Measurements from ENCODE around the gene TRAPPC14. TPM values are rescaled to one million over a fixed set of nuclear protein-coding genes. Genes with fewer than 3 reads are reported as not detected.
"Not testable (repeated sequence)": the region's sequence is repeated elsewhere in the genome, so short reads cannot be mapped to it uniquely, and the experiment has no call there.

Gene TRAPPC14
- total RNA-seq, 4 donors from 2014 or later, result 9.3 to 20.2 (median 13.1) TPM

GRCh38 chr7:100189061-100189460, 30.5 kb upstream of the TRAPPC14 start:
- Histone ChIP-seq H3K27ac (no peak overlapping the region), H3K4me1 (peaks cover 0 to 13% (median 0%) of the 10 kb centered on the region in 3 donors), H3K36me3 (no peaks in the 10 kb centered on the region), H3K27me3 (no peaks in the 10 kb centered on the region), H3K9me3 (no peaks in the 10 kb centered on the region), H3K4me3 (no peak overlapping the region)
- no peak for DNase-seq
- no peak for TF ChIP-seq CTCF (IDR thresholded peaks at IDR 0.05)
- 66 to 76% methylated on average over 3 of the region's 3 CpGs for WGBS, 2 donors
- intact Hi-C loops (cut with DNase I), result no loop called here

- Histone ChIP-seq H3K4me1 (peaks cover 0 to 20% (median 0%) of the 10 kb centered on the region in 3 donors), H3K4me3 (no peak overlapping the region), H3K27me3 (no peaks in the 10 kb centered on the region), H3K27ac (no peak overlapping the region), H3K9me3 (no peaks in the 10 kb centered on the region), H3K36me3 (no peaks in the 10 kb centered on the region)
- DNase-seq, result no peak
- WGBS, 2 donors, result 29 to 43% methylated on average over 2 of the region's 2 CpGs
- TF ChIP-seq CTCF (IDR thresholded peaks at IDR 0.05) (no peak), POLR2A (IDR thresholded peaks at IDR 0.05) (no peak)
- intact Hi-C loops (cut with DNase I), result no loop called here
These were observed 27.2 kb upstream of the TRAPPC14 start for GRCh38 chr7:100185726-100186125.

GRCh38 chr7:100183090-100183489, 24.6 kb upstream of the TRAPPC14 start:
- H3K27me3 ChIP-seq; H3K4me3 ChIP-seq; DNase-seq; H3K9me3 ChIP-seq; intact Hi-C loops (cut with DNase I); H3K36me3 ChIP-seq; H3K27ac ChIP-seq: not testable (repeated sequence)
- WGBS, 2 donors, result 32 to 46% methylated on average over 6 of the region's 6 CpGs
- H3K4me1 ChIP-seq, result peaks cover 0 to 21% (median 0%) of the 10 kb centered on the region in 3 donors

- DNase-seq; H3K4me3 ChIP-seq; H3K27me3 ChIP-seq; H3K27ac ChIP-seq; intact Hi-C loops (cut with DNase I); H3K9me3 ChIP-seq; H3K36me3 ChIP-seq: not testable (repeated sequence)
- peaks cover 0 to 25% (median 4%) of the 10 kb centered on the region in 3 donors for H3K4me1 ChIP-seq
- 72 to 78% methylated on average over 6 of the region's 6 CpGs for WGBS, 2 donors
These were observed 24.1 kb upstream of the TRAPPC14 start for GRCh38 chr7:100182616-100183015.

- H3K27me3 ChIP-seq; DNase-seq; H3K9me3 ChIP-seq; H3K36me3 ChIP-seq; H3K27ac ChIP-seq; intact Hi-C loops (cut with DNase I); H3K4me3 ChIP-seq: not testable (repeated sequence)
- peaks cover 5 to 28% (median 11%) of the 10 kb centered on the region in 3 donors for H3K4me1 ChIP-seq
- WGBS, 2 donors, result 95 to 97% methylated on average over 2 to 3 of the region's 3 CpGs
These were observed 21.6 kb upstream of the TRAPPC14 start for GRCh38 chr7:100180084-100180483.

- H3K4me3 ChIP-seq, result peak within 1 kb of the TSS; percentile 18 to 66 (median 46)
- H3K9me3 ChIP-seq, result no peaks in the 10 kb centered on the region
- intact Hi-C loops (cut with DNase I), result no loop called here
- H3K27ac ChIP-seq, result peak within 1 kb of the TSS in 3 of 4 donors; percentile 14 to 39 (median 27)
- DNase-seq, result peak; percentile 65
- peaks cover 5 to 21% (median 11%) of the 10 kb centered on the region in 3 donors for H3K4me1 ChIP-seq
- H3K36me3 ChIP-seq, result no peaks in the 10 kb centered on the region
- H3K27me3 ChIP-seq, result peaks cover 0 to 4% (median 0%) of the 10 kb centered on the region in 4 donors
- TF ChIP-seq POLR2A (IDR thresholded peaks at IDR 0.05) (no peak), CTCF (IDR thresholded peaks at IDR 0.05) (no peak)
- WGBS, 2 donors, result 0 to 2% methylated on average over 8 to 17 of the region's 78 CpGs
These were observed 18.8 kb upstream of the TRAPPC14 start, which contains the start of the genes GPC2 and STAG3 for GRCh38 chr7:100177045-100178001. TSS of gene GPC2 (minus strand) at chr7:100177381. CDS start at chr7:100177199, 182 bp downstream. TSS of gene STAG3 (plus strand) at chr7:100177918. CDS start at chr7:100180557, 2,639 bp downstream.
